Left kidney (tissue), 2 donors: ENCODE measurements around the gene KLC1. TPM values are rescaled to one million over a fixed set of nuclear protein-coding genes. Genes with fewer than 3 reads are reported as not detected.

Experiments
- DNase-seq: peaks from one replicate; pipeline ENCODE4 v3.0.0-alpha.2; 2013
- polyA plus RNA-seq: library from polyadenylated mRNA; unstranded; fragments of 120-200 nt; gene quantifications from one replicate; pipeline ENCODE4 v1.2.1, GENCODE V29; 2013; ENCODE audit not compliant: insufficient read length

KLC1 gene
- polyA plus RNA-seq, 1 donor: 138 TPM

DNA sequence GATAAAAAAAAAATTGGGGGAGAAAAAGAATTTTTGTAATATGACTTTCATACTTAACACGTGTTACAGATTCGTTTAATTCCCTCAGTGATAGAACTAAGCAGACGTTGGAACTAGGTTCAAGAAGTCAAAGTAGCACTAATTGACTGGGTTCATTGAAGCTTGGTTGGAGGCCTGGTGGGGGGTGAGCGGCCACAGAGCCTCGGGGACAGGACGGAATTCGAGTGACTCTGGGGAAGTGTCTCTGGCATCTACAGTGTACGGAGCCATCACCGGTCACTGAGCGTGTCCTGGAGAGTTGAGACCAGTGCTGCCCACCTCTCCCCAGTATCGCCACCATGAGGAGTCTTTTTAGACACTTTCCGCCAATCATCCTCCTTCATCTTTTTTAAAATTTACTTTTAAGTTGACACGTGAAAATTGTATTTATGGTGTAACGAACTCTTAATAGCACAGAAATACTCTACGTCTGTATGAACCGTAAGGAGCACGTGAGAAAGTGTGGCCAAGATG, 87.9 kb downstream of the KLC1 start:
- no peak for DNase-seq

DNA sequence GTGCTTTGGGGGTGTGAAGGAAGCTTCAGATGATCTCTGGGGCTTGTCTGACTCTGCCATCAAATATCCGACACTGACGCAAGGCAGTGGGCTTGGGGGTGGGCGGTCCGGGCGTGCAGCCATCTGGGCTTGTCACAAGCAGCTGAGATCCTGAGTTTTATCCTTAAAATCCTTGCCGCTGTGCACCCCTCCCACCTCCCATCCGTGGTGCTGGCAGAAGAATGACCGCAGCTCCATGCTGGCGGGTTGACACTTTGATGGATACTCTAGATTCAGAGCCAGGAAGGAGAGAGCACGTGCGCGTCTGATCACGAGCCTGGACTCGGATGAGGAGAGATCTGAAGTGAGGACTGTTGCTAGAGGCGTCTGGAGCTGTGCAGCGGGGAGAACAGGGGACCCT, 89.6 kb downstream of the KLC1 start:
- DNase-seq: no peak

DNA sequence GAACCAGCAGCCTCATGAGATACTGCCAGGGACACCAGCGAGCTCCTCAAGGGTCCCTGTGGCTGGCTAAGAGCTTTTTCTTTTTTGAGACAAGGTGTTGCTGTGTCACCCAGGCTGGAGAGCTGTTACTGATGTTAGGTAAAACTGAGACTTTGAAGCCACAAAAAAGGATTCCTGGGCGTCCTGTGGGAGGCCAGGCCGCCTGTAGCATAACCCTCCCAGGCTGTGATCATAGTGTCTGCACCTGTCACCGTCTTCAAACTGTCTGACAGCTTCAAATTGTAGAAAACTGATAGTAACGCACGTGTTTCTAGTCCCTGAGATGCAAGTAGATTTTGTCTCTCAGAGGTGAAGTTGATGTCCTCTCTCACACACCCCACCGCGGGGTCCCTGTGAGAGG, 90.7 kb downstream of the KLC1 start:
- no peak for DNase-seq

DNA sequence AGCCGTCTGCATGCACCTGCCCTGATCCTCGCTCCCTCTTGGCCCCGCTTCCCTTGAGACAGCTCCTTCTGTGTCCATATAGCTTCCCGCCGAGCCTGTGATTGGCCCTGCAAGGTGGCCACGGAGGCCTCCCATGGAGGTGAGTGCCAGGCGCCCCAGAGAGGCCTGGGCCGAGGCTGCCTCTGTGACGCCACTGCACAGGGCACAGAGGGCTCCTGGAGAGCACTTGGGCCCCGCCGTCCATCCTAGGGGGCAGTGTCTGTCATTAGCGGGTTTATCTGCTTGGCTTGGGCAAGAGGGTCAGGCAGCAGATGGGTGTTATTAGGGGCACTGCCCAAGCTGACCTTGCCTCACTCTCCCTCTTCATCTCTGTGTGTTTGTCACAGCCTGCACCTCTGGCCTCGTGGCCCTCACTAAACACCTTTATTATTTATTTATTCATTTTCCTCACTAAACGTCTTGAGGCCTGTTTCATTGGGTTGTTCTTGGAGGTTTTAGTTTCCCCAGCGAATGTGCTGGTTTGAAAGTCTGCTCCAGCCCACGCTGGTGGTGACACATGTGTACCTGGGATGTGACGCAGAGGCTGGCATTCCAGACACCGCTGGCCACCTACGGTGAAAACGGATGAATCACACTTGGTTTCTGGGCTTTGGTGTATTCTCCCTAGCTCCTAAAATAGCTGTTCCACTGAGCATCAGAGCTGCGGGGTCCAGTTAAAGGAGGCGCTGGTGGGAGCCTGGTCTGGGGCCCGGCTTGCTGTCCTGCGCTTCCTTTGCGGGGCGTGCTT, 92.5 kb downstream of the KLC1 start:
- no peak for DNase-seq

DNA sequence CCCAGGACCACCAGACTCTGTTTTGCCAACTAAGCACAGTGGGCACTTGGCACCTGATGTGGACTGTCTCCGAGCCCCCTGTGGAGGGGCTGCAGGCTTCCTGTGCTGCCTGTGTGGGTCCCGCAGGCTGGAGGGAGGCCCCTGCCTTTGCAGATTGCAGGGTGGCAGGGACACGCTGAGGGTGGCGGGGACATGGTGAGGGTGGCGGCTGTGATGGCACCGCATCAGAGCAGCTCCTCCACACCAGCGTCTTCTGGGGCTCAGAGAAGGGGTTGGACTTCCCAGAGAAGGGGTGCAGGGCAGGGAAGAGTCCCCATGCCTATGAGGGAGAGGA, 94.7 kb downstream of the KLC1 start:
- no peak for DNase-seq

DNA sequence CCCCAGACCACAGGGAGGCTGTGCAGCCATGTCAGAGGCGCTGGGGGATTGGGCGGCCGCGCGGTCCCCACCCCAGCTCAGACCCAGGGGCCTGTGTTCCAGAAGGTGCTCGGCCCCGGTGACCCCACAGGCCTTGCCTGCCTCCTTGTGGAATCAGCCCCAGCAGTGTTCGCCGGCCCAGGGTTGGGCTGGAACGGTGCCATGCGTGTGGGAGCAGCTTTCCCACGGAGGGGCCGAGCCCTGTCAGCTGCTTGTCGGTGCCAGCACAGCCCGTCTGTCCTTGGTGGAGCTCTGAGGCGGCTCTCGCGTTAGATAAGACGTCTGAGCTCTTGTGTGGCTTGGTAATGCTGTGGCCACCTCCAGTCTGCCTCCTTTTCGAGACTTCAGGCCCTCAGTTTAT, 95.1 kb downstream of the KLC1 start:
- no peak for DNase-seq

DNA sequence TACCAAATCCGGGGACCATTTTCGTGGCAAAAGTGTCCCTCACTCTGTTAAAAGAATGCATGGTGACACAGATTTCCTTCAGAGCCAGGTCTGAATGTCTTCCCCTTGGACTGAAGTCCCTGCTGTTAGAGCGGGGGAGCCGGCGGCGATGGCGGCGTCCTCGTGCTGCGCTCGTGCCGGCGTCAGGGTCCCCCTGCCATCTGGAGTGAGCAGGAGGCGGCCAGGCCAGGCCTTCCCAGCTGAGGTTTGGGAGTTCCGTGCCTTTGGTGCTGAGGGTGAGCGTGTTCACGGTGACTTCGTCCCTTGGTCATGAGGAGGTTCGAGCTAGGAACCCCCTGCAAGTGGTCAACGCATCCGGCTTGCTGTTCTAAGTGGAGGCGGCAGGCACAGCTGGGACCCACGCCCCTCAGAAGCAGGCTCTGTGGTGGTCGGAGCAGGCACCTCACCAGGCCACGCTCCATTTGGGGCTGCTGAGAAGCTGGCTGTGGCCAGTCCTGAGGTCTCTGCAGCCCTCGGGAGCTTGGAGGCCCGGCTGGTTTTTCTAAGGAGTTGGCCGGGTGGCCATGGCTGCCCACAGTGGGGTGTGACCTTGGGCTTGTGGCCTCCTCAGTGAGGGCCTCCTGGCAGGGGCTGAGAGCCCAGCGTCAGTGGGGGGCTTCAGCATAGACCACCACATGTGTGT, 96.1 kb downstream of the KLC1 start:
- DNase-seq: no peak

DNA sequence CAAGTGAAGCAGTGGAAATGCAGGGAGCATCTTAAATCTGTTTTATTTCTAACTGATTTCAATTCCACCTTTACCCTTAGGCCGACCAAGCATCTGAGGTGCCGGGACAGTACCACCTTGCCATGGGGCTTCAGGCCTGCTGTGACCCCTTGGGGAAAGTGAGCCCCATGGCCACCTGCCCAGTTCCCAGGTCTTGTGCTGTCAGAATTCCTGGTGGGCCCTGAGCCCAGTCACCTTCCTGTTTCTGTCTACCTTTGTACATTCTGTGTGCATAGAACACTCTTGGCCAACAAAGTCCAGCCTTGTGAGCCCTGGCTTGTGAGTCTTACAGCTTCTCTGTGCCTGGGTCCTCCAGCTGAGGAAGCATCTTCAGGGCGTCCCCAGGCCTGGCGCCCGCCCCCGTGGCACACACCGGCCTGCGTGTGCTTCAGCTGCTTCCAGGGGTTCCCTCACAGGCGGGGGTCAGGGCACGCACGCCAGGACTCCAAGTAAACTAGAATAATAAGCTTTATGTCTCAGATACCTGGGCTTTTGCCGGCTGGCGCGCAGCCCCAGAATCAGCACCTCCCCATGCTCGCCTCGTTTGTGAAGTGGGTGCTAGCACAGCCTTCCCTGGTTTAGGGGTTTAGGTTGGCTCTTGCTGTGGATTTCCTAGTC, 96.9 kb downstream of the KLC1 start:
- no peak for DNase-seq

DNA sequence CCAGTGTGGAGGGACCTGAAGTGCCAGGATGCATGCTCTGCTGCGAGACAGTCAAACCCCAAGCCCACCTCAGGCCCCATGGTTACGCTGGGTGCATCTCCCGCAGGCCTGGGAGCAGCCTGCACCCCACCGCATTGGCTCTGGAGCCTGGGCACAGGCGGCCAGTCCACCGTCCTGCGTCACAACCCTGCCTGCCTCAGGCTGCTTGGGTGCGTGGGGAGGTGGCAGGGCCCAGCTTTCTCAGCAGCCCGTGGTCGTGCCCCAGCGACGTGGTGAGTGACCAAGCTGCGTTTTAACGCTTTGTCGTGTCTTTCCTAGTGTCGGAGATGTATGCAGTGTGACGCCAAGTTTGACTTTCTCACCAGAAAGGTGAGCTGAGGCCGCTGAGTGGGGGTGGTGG, 97.5 kb downstream of the KLC1 start:
- DNase-seq: no peak

DNA sequence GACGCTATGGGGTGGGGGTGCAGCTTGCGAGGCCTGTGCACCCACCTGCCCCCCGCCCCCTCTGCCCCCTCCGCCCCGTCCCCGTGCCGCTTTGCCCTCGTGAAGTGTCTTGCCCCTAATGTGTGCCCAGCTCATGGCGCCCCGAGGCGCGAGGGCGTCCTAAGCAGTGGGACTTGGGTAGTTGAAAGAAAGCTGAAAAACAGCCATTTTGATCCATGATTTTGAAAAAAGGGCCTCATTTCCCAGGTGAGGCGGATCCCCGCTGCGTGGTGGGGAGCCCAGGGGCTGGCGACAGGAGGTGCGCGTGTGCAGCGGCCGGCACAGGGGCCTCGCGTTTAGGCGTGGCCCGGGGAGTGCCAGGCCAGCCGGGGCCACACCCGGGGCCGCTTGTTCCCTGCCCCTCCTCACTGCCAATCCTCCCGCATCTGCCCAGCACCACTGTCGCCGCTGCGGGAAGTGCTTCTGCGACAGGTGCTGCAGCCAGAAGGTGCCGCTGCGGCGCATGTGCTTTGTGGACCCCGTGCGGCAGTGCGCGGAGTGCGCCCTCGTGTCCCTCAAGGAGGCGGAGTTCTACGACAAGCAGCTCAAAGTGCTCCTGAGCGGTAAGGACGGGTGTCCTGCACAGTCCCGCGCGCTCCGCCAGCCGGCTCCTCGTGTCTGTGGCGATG, 98.4 kb downstream of the KLC1 start:
- no peak for DNase-seq

DNA sequence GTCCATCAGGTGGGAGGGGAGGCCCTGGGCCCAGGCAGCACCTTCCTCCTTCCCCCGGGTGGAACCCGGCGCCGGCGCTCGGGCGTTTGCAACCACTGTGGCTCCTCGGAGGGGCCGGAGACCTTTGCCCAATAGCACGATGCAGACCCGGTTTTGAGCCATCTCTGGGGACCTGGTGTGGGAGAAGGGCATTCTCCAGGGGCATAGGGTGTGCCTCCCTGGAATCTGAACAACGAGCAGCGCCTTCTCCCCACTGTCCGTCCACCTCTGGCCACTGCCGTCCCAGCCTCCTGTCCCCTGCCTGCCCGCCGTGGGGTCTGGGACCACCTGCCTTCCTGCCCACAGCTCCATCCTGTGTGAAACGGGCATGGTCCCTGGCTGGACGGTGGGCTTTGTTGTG, 99.1 kb downstream of the KLC1 start:
- no peak for DNase-seq

DNA sequence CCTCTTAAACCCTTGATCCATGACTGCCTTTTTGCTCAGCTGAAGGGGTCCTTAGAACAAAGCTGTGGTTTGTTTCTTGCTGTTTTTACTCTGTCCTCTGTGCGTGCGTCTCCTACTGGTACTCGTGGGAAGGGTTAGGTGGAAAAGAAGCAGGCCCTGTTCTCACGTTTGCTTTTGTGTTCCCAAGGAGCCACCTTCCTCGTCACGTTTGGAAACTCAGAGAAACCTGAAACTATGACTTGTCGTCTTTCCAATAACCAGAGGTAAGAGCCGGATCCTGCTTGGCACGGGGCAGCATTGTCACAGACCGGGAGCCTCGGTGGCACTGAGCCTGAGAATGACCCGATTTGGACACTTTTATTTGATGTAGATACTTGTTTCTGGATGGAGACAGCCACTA, 99.7 kb downstream of the KLC1 start:
- DNase-seq: no peak

DNA sequence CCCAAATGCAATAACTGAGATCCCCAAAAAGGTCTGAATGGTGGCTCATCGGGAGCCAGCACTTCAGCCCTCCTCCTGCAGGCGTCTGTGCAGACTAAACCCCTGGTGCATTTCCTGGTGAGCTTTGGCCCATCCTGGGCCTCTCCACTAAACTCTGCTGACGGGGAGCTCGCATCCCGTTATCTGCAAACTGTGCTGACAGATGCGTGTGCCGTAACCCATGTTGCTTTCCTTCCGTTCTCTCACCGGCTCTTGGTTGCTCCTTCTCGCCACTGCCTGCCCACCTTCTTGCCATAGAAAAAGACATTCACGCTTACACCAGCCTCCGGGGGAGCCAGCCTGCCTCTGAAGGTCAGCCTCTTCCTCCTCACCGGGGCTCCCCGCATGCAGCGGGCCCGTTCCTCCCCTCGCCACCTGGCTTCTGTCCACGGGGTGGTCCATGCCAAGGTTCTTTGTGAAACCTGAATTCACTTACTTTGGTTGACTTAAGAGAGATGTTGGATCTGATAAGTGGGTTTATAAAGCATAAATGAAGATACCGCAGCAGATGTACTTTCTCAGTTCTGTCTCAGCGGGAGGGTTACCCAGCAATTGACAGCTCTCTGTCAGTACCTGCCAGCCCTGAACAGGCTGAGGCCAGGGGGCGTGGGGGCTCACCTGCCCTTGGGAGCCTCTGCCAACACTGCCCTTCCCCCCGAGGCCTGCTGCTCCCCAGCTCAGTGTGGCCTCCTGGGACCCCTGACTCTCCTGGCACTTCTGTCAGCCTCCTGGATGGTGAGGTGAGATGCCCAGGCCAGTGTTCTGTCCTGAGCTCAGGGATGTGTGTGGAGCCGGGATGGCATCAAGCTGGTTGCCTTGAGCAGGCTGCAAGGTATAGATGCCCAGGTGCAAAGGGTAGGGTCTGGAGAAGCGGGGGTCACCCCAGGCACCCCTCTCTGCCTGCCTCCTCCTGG, 100.8 kb downstream of the KLC1 start:
- no peak for DNase-seq

DNA sequence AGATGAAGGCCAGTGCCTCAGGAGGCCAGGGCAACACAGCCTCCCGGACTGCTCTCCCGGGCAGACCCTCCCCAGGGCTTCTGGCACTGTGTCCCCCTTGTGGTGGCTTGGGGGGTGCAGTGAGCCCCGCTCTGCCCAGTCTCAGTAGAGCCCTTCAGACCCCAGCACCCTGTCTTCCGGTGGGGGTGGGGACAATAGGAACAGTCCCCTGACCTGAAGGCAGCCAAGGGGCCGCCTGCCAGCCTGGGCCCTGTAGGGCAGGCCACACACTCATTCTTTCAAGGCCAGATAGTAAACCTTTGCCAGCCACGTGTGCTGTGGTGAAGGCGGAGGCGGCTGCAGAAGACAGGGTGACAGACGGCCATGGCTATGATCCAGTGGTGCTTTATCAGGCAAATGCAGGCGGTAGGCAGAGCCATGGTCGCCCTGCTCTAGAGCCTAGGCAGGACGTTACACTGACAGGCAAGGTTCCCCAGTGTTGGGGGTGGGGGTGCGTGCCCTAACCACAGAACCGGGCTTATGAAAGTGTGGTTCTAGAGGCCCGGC, 101.6 kb downstream of the KLC1 start:
- DNase-seq: no peak

DNA sequence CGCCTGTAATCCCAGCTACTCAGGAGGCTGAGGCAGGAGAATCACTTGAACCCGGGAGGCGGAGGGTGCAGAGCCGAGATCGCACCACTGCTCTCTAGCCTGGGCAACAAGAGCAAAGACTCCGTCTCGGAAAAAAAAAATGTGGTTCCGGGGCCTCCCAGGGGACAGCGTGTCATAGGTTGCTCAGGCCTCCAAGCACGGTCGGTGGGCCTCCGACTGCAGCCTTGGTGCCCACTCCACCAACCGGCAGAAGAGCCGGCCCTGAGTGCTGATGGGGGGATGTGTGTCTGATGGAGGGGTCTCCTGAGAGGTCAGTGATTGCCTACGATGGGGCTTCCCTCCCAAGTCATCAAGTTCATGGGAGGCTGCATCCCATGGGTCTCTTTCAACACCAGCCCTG, 102.5 kb downstream of the KLC1 start:
- no peak for DNase-seq

DNA sequence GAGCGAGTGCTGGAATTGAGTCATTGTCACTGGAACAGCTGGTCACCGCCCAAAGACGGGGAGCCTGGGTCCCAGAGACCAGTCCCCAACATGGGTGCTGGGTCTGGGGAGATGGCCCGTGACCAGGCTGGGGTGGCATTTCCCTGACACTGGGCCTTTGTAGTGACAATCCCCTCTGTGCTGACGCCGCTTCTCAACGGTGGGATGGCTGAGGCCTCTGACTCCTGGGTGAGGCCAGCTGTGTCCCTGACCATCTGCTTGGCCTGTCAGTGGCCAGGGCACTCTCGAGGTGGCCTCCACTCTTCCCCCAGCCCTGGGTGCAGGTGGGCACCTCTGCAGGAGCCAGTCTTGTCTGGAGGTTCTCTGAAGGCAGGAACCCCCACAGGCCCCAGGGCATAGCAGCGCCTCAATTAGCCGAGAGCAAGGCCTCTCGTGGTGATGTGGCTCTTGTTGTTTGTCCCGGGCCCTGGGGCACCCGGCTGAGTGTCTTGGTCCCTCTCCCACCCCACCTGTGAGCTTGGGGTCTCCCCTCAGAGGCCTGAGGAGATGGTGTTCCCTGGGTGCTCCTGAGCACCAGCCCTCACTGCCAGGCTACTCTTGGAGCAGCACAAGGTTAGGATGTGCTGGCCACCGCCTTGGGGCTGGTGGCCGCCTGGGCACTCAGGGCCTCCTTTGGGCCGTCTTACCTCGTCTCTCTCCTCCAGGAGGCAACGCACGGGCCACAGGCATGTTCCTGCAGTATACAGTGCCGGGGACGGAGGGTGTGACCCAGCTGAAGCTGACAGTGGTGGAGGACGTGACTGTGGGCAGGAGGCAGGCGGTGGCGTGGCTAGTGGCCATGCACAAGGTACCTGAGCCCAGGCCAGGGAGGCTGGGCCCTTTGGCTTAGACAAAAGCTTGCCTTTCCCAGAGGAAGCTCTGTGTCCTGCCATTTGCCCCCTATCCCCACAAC, 103.2 kb downstream of the KLC1 start:
- DNase-seq: no peak

DNA sequence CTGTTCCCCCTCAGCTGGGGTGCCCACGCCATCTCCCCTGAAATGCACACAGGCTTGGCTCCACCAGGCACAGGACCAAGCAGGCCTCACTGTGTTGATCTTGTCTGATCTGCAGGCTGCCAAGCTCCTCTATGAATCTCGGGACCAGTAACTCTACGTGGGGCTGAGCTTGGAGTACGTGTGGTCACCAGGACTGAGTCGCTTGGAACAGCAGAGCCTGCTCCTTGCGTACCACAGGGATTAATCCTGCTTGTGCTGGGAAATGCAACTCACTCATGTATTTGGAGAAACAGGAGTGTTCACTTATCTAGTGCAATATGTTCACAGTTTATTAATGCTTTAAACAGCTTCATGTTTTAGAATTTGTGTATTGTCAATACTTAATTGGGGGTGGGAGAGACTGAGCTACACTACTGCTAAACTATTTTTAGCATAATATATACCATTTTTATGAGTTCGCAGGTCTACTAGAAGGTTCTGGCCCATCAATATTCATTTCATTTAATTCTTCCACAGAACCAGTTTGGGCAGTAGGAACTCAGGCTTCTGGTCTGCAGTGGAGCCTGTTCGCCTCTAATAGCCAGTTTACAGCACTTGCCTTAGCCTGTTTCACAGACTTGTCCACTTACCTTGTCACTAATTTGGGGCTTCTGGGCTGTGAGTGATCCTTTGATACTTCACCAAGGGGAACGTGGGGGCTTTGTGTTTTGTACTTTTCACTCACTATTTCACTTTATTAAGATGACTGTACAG, 104.0 kb downstream of the KLC1 start:
- DNase-seq: no peak

DNA sequence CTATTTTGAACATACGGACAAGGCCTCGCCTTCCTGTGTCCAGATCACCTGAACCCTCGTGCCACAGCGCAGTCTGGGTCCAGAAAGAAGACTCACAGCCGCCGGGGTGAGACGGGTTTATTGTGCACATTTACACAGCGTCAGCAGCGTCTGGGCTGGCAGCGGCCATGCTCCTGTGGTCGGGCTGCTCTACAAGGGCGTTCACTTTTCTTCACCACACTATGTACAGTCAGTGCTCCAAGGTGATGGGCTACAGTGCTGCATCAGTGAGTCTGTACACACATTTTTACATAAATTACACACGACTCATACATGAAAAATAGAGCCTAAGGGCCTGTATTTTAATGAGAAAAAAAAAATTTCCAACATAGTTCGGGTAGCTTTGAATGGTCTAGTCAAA, 104.6 kb downstream of the KLC1 start:
- DNase-seq: no peak
